Endothelial cell of umbilical vein (primary cell): ENCODE measurements around the gene C4A.
"Not testable (repeated sequence)": the region's sequence is repeated elsewhere in the genome, so short reads cannot be mapped to it uniquely, and the experiment has no call there.

Experiments used
- EZH2 ChIP-seq: IDR thresholded peaks from 2 replicates; pipeline ENCODE4 v1.6.1; 2012; ENCODE audit warnings: borderline replicate concordance, low read depth, mild to moderate bottlenecking, moderate library complexity, low read length, inconsistent platforms; ENCODE audit not compliant: severe bottlenecking
- JUN ChIP-seq: IDR thresholded peaks from 2 replicates; pipeline ENCODE4 v1.6.1; 2011; ENCODE audit warnings: borderline replicate concordance, low read depth; ENCODE audit not compliant: insufficient read length, insufficient read depth
- POLR2A ChIP-seq: IDR thresholded peaks from 2 replicates; pipeline ENCODE4 v1.6.1; 2012; ENCODE audit warnings: low read depth, mild to moderate bottlenecking, control low read depth, low read length
- POLR2AphosphoS5 ChIP-seq: IDR thresholded peaks from 2 replicates; pipeline ENCODE4 v1.6.1; 2012; ENCODE audit warnings: low read depth, mild to moderate bottlenecking, control low read depth, low read length, moderate library complexity; ENCODE audit not compliant: insufficient read depth
- TF ChIP-seq, protein P1 (sequence below), 2 donors: IDR thresholded peaks; 1 replicate in 1 of 2; 2 replicates in 1 of 2; pipeline ENCODE4 v1.5.1; 2011; ENCODE audit warnings: low read length in 2 of 2, mild to moderate bottlenecking in 2 of 2, moderate library complexity in 2 of 2, control low read depth in 1 of 2, inconsistent platforms in 1 of 2, low read depth in 1 of 2; ENCODE audit not compliant: insufficient read depth in 1 of 2; ENCODE audit errors: extremely low read depth in 1 of 2

DNA sequence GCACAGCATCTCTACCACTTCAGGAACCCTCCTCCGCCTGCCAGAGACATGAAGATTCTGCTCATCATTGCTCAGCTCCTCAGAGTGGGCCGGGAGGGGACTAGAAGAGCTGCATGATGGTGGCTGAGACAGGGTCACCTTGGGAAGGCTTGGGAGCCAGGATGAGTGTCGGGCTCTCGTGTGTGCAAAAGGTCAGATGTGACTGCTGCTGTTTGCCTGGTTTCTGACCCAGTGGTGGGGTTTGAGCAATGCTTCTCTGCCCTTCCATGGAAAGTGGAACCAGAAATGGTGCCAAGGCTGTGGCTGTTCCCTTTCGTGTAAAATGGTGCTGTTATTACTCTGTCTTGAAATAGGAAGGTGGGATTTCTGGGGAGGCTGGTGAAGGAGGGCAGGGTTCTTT, 859 bp upstream of the C4A start:
- TF ChIP-seq, protein P1, sequence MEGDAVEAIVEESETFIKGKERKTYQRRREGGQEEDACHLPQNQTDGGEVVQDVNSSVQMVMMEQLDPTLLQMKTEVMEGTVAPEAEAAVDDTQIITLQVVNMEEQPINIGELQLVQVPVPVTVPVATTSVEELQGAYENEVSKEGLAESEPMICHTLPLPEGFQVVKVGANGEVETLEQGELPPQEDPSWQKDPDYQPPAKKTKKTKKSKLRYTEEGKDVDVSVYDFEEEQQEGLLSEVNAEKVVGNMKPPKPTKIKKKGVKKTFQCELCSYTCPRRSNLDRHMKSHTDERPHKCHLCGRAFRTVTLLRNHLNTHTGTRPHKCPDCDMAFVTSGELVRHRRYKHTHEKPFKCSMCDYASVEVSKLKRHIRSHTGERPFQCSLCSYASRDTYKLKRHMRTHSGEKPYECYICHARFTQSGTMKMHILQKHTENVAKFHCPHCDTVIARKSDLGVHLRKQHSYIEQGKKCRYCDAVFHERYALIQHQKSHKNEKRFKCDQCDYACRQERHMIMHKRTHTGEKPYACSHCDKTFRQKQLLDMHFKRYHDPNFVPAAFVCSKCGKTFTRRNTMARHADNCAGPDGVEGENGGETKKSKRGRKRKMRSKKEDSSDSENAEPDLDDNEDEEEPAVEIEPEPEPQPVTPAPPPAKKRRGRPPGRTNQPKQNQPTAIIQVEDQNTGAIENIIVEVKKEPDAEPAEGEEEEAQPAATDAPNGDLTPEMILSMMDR (IDR thresholded peaks at IDR 0.05; ENCODE audit: extremely low read depth in 1 of 2, insufficient read depth in 1 of 2, low read depth in 1 of 2, low read length in 2 of 2), result not testable (repeated sequence)
- TF ChIP-seq EZH2, POLR2AphosphoS5, POLR2A, JUN: not testable (repeated sequence)
